NCI-H446 treated with DMSO at 0.1 percent for 48 hours (cell line): ENCODE data around the gene NGF.

Source experiments
- DNase-seq: peaks from one replicate; lab custom pipeline; 2025; lab: John Stamatoyannopoulos, UW

Gene NGF

DNA sequence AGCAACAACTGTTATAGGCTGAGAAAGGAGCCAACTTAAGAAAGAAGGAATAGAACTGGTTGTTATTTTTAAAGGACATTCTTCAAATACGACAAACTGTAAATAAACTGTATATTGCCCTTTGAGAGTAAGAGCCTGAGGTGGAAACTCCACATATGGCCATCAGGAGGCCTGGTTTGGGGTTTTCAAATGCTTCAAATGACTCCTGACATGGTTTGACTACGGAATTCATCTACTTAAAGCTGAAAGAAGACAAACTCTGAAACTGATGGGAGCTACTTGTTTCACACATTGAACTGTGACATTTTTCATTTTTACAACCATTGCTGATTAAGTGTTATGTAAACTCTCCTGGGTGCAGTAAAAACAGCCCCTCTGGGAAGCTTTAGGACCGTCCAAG, 59.8 kb downstream of the NGF start:
- DNase-seq = no peak

- DNase-seq = no peak
Observed at GRCh38 chr1:115277276-115277675, 60.8 kb downstream of the NGF start.

GRCh38 chr1:115275216-115275615, 62.8 kb downstream of the NGF start:
- DNase-seq = no peak

GRCh38 chr1:115274467-115274866, 63.6 kb downstream of the NGF start:
- DNase-seq = no peak

GRCh38 chr1:115266729-115267421, 71.2 kb downstream of the NGF start:
- DNase-seq = no peak

DNA sequence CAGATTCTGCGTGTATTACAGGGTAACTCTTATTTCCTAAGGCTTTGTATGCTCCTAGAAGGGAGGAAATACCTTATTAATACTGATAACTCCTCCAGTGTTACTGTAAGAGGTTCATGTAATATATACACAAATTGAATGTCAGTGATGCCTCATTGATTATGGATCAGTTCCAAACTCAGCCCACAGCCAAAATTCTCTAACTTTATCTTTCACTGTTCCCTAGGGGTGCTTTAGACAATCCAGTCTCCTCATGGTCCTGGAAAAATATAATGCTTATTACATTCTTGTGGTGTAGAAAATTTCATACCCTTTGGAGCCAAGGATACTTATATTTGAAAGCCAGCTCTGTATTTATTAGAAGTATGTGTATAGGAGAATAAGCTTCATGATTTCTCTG, 73.0 kb downstream of the NGF start:
- no peak for DNase-seq

DNA sequence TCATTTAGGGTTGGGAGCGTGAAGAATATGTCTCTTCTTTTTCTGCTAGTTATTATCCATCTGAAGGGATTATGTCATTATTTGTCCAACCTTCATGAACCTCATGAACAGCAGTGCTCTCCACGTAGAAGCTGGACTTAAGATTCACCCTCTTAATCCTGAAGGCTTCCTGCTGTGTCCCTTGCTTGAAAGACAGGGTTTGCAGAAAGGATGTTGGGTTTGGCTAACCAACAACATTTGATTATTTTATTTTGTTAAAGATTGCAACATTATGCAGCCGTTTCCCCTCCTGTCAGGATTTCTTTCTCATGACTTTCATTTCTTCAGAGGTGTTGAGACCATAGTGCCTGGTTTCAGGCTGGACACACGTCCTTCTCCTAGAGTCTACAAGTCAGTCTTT, 75.2 kb downstream of the NGF start:
- DNase-seq = no peak

DNA sequence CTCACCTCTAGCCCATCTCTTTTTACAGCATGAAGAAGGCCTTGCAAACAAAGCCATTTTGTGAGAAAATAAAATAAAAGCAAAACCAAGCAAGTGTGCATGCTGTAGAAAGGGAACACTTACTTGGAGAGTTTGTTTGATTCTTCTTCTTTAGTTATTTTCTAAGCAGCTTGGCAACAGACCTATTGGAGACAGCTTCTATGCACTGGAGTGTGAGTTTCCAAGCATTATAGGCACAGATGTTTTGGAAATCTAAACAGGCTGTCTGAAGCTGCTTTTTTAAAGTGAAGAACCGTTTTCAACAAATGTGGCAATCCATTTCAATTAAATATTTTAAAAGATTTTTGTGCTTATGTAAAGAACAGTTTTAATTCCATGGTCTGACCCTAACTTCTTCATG, 76.6 kb downstream of the NGF start:
- DNase-seq = no peak

DNA sequence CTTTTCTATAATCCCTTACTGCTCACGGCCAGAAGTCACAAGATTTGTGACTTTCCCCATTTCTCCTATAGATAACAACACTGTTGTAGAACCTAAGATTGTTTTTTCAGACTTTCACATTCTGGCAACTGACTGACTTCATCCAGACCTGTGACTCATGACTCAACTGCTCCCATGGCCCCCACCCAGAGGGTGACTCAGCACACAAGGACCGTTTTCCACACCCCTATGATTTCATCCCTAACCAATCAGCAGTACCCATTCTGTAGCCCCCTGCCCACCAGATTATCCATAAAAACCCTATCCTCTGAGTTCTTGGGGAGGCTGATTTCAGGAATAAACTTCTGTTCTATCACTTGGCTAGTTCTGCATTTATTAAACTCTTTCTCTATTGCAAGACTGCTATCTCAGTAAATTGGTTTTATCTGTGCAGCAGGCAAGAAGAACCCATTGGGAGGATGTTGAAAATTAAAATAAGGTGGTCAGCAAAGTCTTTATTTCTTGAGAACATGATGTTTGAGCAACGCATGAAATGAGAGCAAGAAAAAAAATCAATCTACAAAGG, 79.7 kb downstream of the NGF start:
- DNase-seq = no peak

- no peak for DNase-seq
Observed at GRCh38 chr1:115257591-115257990, 80.5 kb downstream of the NGF start.

GRCh38 chr1:115255154-115255553, 82.9 kb downstream of the NGF start:
- DNase-seq = no peak

DNA sequence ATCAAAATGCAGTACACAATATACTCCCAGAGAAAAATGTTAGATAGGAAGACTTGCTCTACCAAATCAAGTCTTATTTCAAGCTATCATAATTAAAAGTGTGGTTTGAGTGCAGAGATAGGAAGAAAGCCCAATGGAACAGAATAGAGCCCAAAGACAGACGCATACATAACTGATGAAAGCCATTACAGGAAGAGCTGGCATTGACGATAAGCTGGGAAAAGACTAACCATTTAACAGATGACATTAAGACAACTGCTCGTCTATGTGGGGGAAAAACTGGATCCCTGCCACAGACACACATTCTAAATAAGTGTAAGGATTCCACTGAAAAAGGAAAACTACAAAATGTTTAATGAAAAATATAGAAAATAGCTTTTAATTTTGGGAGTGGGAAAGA, 85.5 kb downstream of the NGF start:
- no peak for DNase-seq

GRCh38 chr1:115251856-115252255, 86.2 kb downstream of the NGF start:
- no peak for DNase-seq

DNA sequence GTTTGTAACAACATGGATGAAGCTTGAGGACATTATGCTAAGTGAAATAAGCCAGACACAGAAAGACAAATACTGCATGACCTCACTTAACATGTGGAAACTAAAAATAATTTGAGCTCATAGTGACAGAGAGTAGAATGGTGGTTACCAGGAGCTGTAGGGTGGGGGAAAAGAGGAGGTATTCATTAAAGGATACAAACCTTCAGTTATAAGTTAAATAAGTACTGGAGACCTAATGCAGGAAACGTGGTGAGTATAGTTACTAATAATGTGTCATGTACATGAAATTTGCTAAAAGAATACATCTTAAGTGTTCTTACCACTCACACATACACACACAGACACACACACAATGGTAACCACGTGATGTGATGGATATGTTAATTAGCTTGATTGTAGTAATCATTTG, 86.7 kb downstream of the NGF start:
- DNase-seq = no peak

GRCh38 chr1:115246526-115246925, 91.5 kb downstream of the NGF start:
- DNase-seq = no peak

GRCh38 chr1:115245227-115245626, 92.8 kb downstream of the NGF start:
- DNase-seq = no peak

GRCh38 chr1:115242543-115242942, 95.5 kb downstream of the NGF start:
- no peak for DNase-seq

- no peak for DNase-seq
Observed at GRCh38 chr1:115241309-115241708, 96.7 kb downstream of the NGF start.

DNA sequence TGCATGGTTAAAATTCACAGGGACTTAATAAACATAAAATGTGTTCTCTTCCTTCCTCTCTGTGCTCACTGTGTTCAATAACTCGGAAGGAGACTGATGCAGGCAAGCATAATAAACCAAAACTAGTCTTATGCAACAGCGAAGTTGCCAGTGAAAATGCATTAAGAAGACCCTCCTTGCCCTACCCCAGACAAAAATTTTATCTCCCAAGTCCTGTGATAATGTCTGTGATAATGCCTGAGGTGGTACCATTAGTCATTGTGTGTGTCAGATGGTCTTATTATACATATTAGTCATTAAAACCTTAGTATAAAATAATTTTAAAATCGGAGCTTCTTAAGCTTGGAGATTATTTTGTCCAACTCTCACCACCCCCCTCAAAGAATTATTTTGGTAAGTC, 97.8 kb downstream of the NGF start:
- DNase-seq = no peak

DNA sequence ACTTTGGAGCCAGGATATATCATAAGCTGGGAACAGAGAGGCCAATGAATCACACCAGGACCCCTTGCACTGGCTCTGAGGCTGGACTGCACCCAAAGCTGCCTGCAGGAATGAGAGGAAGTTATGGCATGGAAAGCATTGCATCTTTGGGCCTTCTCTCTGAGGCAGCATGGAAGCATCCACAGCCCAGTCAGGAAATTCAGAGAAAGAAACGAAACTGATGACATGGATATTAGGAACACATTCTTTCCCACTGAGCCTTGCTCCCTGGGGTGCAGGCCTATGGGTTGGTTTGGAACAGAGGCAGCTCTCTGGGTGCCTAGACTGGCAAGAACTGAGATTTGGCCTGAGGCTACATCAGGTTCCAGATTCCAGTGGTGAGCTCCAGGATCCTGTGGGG, 98.6 kb downstream of the NGF start:
- no peak for DNase-seq

GRCh38 chr1:115239148-115239422, 99.0 kb downstream of the NGF start:
- no peak for DNase-seq

- DNase-seq = no peak
Observed at GRCh38 chr1:115238336-115239147, 99.5 kb downstream of the NGF start.

- DNase-seq = no peak
Observed at GRCh38 chr1:115237507-115237906, 100.5 kb downstream of the NGF start.

GRCh38 chr1:115237023-115237422, 101.0 kb downstream of the NGF start:
- DNase-seq = no peak
